Epidermal melanocyte (primary cell): ENCODE results near the gene PPFIBP1.
A peak's percentile ranks its signal among the peaks of the same experiment; 100 is the strongest.
"Not testable (repeated sequence)": the region's sequence is repeated elsewhere in the genome, so short reads cannot be mapped to it uniquely, and the experiment has no call there.

Experiments
- DNase-seq: peaks from one replicate; pipeline ENCODE4 v3.0.0; 2011; ENCODE audit warnings: low spot score; ENCODE audit not compliant: insufficient read length

The PPFIBP1 gene

GRCh38 chr12:27588776-27589175, 64.8 kb downstream of the PPFIBP1 start:
- DNase-seq, result no peak

DNA sequence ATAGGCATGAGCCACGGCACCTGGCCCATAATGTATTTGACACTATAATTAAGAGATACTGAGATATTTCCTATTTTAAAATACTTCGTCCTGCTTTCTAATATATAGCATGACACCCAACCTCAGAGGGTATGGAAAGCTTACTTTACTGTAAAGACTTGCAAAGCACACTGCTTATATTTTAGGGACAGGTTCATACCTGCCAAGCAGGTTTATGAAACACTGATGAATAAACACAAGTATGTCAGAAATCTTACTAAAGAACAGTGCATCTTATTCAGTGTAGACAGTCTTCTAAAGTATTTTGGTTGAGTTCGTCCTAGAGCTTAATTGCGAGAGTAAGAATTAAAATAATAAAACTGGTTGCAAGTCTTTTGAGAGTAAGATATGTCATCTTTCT, 65.4 kb downstream of the PPFIBP1 start:
- no peak for DNase-seq

DNA sequence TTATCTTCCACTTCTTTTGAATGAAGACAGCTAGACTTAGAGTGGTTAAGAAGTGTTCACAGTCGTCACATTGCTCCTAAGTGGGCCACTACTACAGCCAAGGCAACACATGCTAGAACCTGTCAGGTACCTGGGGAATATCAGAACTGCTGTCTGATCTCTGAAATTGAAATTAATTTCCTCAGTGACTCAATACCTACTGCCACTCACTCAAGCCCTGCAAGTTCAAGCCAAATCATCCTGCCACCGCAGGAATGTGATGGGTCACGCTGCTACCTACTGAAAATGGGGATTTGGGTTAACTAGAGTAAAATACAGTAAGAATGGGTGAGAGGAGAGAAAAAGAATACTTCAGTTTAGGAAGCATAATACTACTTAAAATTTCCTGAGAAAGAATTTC, 67.7 kb downstream of the PPFIBP1 start:
- not testable (repeated sequence) for DNase-seq

- DNase-seq, result no peak
Observed at GRCh38 chr12:27592548-27592947, 68.5 kb downstream of the PPFIBP1 start.

DNA sequence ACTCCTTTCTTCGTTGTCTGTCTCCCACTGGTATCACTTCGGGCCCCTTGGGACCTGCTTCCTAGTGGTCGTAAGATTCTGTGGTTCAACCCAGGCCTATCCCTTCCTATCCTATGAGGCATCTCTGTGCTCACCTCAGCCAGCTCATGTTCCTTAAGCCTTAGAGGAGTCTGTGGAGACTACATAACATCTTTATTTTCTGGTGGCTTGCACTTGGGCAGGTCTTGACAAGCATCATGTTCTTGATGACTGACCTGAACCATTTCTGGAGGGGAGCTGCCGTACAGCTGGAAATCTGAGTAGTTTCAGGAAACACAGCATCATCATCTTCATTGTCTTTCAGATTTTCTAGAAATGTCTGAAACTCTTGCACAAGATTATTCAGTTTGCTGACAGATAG, 69.3 kb downstream of the PPFIBP1 start:
- DNase-seq, result no peak

DNA sequence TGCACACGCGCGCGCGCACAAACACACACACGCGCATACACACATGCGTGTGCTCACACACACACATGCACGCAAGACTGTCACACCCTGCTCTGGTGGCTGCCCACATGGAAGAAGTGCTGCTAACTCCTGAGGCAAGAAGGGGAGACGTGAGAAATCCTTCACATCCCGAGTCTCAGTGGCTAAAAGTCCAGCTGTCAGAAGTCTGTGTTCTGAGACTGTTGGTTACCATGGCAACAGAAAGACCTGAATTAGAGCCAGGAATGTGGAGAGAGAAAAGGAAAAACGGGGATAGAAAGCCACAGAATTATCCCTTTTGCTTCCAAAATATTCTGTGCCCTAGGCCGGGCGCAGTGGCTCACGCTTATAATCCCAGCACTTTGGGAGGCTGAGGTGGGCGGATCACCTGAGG, 71.2 kb downstream of the PPFIBP1 start:
- peak; percentile 38 for DNase-seq

DNA sequence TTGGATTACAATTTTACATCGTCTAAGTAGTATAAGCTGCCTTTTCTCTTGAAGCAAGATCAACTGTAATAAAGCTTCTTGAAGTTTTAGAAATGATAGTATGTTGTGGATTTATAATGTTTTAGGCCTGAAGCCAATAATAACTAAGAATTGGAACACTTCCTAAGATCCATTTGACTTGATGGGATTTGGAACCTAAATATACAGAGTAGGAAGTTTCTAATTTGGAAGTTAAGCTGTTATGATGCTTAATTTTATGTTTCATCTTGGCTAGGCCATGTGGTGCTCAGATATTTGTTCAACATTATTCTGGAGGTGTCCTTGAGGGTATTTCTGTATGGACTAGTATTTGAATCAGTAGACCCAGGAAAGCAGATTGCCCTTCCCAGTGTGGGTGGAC, 74.9 kb downstream of the PPFIBP1 start:
- DNase-seq, result not testable (repeated sequence)

DNA sequence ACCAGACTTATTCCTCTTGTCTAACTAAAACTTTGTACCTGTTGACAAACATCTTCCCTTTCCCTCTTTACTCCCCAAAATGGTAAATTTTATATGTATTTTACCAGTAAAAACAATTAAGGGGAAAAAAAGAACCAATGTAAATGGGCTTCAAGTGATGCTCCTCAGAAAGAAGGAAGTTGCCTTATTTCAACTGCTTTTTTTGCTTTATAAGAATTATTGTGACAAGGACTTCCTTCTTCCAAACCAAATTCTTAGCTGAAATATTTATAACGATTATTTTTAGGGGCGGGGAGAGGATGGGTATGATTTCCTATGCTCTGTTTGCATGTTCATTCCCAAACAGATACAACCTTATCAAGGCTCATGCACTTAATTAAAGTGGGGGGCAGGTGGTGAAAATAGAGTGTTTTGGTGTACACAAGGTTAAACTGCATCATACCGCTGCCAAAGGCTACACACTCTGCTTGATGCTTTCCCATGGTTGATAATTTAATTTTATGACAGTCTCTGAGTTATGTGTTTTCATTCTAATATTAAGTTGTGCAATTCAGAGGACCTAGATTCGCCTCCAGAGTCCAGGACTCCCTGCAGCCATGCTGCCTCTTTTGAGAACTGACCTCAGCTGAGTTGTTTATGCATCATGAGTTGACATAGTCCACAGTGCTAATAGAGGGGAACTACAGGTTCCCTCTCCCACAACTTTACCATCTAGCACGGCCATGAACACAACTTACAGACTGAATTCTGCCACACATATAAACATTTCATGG, 77.2 kb downstream of the PPFIBP1 start:
- not testable (repeated sequence) for DNase-seq

- no peak for DNase-seq
Observed at GRCh38 chr12:27602516-27602915, 78.5 kb downstream of the PPFIBP1 start.

GRCh38 chr12:27604431-27604830, 80.4 kb downstream of the PPFIBP1 start:
- peak; percentile 50 for DNase-seq

DNA sequence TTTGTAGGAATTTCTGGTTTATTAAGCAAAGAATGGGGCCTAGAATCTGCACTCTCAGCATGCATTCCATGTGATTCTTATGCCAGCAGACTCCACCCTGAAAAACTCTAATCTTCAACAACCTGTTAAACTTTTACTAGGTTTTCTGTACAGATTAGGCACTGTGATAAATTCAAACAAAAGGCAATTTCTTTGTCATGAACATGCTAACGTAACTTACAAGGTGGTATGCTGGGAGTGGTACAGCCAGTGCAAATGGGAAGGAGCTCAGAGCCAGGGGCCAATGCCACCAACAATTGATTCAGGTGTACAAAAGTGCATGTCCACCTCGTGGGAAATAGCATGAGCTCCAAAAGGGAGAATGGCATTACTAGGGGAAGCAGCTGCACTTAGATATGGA, 83.0 kb downstream of the PPFIBP1 start:
- DNase-seq, result no peak

GRCh38 chr12:27607591-27607990, 83.6 kb downstream of the PPFIBP1 start:
- no peak for DNase-seq

- no peak for DNase-seq
Observed at GRCh38 chr12:27608890-27609289, 84.9 kb downstream of the PPFIBP1 start.

- DNase-seq, result no peak
Observed at GRCh38 chr12:27610374-27610773, 86.4 kb downstream of the PPFIBP1 start.

DNA sequence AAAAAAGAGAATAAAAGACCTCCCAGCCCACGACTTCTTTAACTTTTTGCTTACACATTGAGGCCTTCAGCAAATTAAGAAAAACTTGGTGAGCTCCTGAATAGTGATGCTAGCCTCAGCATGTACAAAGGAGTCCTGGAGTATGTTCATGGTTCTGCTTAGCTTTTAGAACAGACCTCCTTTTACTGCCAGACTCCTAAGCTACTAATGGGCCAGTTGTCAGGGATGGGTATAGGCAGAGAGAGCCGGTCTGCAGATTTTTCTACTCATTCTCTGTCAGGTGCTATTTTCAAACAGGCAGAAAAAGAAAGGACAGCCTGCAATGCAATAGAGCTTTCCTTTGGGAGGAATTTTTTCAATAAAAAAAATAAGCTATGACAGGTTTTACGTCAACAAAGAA, 90.4 kb downstream of the PPFIBP1 start:
- no peak for DNase-seq

- DNase-seq, result no peak
Observed at GRCh38 chr12:27614866-27615265, 90.9 kb downstream of the PPFIBP1 start.

- DNase-seq, result no peak
Observed at GRCh38 chr12:27615331-27615891, 91.4 kb downstream of the PPFIBP1 start.

- DNase-seq, result peak; percentile 20
Observed at GRCh38 chr12:27616356-27617142, 92.5 kb downstream of the PPFIBP1 start.

DNA sequence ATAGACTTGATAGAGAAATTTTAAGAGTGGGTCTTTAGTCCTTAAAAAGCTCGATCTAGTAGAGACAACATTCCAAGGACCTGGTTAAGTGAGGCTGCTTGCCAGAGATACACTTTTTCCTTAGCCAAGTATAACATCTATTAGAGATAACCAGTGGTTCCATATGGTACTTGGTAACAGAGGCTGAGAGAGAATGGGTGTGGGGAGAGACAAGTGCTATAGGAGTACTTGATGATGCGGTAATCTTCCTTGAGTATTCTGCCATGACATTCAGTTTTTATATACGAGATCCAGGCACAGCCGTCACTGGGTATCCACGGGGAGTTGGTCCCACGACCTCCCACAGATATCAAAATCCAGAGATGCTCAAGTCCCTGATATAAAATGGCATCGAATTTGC, 94.8 kb downstream of the PPFIBP1 start:
- DNase-seq, result no peak

DNA sequence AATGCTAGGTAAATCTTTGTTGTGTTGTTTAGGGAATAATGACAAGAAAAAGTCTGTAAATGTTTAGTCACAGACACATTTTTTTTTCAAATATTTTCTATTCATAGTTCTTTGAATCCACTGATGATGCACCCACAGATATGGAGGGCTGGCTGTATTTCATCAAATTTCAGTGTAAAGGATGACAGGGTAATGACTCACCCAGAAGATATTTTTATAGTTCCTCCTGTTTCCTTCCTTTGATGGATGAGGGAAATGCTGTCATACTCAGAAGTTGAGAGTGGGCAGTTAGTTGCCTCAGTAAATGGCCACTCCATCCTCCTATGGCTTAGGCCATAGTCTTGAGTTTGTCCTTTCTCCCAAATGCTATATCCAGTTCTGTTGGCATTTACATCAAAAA, 95.3 kb downstream of the PPFIBP1 start:
- no peak for DNase-seq

- no peak for DNase-seq
Observed at GRCh38 chr12:27620121-27620520, 96.1 kb downstream of the PPFIBP1 start.

- DNase-seq, result no peak
Observed at GRCh38 chr12:27622436-27623195, 98.6 kb downstream of the PPFIBP1 start.
